HEK293 (cell line): Measurements from ENCODE around the gene VPS51.
A peak's percentile ranks its signal among the peaks of the same experiment; 100 is the strongest.

Experiments
- GLI4 ChIP-seq: fragments of 450-650 bp; formaldehyde crosslinking; IDR thresholded peaks from 2 replicates; pipeline ENCODE4 v1.5.1; 2016; ENCODE audit warnings: missing biosample characterization, missing genetic modification characterization
- KLF8 ChIP-seq: fragments of 450-650 bp; formaldehyde crosslinking; IDR thresholded peaks from 2 replicates; pipeline ENCODE4 v1.5.1; 2016; ENCODE audit warnings: missing biosample characterization, missing genetic modification characterization
- KLF9 ChIP-seq: fragments of 450-650 bp; formaldehyde crosslinking; IDR thresholded peaks from 2 replicates; pipeline ENCODE4 v1.5.1; 2016; ENCODE audit warnings: missing biosample characterization, missing genetic modification characterization, low read depth
- OSR2 ChIP-seq: fragments of 450-650 bp; formaldehyde crosslinking; IDR thresholded peaks from 2 replicates; pipeline ENCODE4 v1.5.1; 2016; ENCODE audit warnings: missing biosample characterization, missing genetic modification characterization
- WT1 ChIP-seq: fragments of 450-650 bp; formaldehyde crosslinking; IDR thresholded peaks from 2 replicates; pipeline ENCODE4 v1.5.1; 2016; ENCODE audit warnings: missing biosample characterization, missing genetic modification characterization
- ZBTB48 ChIP-seq: fragments of 450-650 bp; formaldehyde crosslinking; IDR thresholded peaks from 2 replicates; pipeline ENCODE4 v1.5.1; 2016; ENCODE audit warnings: missing biosample characterization, missing genetic modification characterization
- ZBTB8A ChIP-seq: fragments of 450-650 bp; formaldehyde crosslinking; IDR thresholded peaks from 2 replicates; pipeline ENCODE4 v1.5.1; 2016; ENCODE audit warnings: missing biosample characterization, missing genetic modification characterization
- ZNF2 ChIP-seq: fragments of 450-650 bp; formaldehyde crosslinking; IDR thresholded peaks from 2 replicates; pipeline ENCODE4 v1.5.1; 2016; ENCODE audit warnings: missing biosample characterization, missing genetic modification characterization
- ZNF211 ChIP-seq: fragments of 450-650 bp; formaldehyde crosslinking; IDR thresholded peaks from 2 replicates; pipeline ENCODE4 v1.5.1; 2016; ENCODE audit warnings: low read depth, missing biosample characterization, missing genetic modification characterization
- ZNF223 ChIP-seq: fragments of 450-650 bp; formaldehyde crosslinking; IDR thresholded peaks from 2 replicates; pipeline ENCODE4 v1.5.1; 2016; ENCODE audit warnings: missing biosample characterization, missing genetic modification characterization
- ZNF335 ChIP-seq: fragments of 450-650 bp; formaldehyde crosslinking; conservative IDR thresholded peaks from 2 replicates; pipeline ENCODE4 v1.5.1; 2016; ENCODE audit warnings: missing biosample characterization, missing genetic modification characterization
- ZNF501 ChIP-seq: fragments of 450-650 bp; formaldehyde crosslinking; IDR thresholded peaks from 2 replicates; pipeline ENCODE4 v1.5.1; 2016; ENCODE audit warnings: missing biosample characterization, missing genetic modification characterization
- ZNF544 ChIP-seq: fragments of 450-650 bp; formaldehyde crosslinking; IDR thresholded peaks from 2 replicates; pipeline ENCODE4 v1.5.0; 2017; ENCODE audit warnings: missing biosample characterization, missing genetic modification characterization
- ZNF548 ChIP-seq: fragments of 450-650 bp; formaldehyde crosslinking; IDR thresholded peaks from 2 replicates; pipeline ENCODE4 v1.5.1; 2016; ENCODE audit warnings: missing biosample characterization, missing genetic modification characterization
- ZNF596 ChIP-seq: fragments of 450-650 bp; IDR thresholded peaks from 2 replicates; pipeline ENCODE4 v1.5.0; 2018; ENCODE audit warnings: missing biosample characterization, mild to moderate bottlenecking, missing genetic modification characterization, moderate library complexity
- ZNF629 ChIP-seq: fragments of 450-650 bp; formaldehyde crosslinking; IDR thresholded peaks from 2 replicates; pipeline ENCODE4 v1.5.1; 2017; ENCODE audit warnings: missing biosample characterization, missing genetic modification characterization
- ZXDB ChIP-seq: fragments of 450-650 bp; formaldehyde crosslinking; IDR thresholded peaks from 2 replicates; pipeline ENCODE4 v1.5.1; 2016; ENCODE audit warnings: missing biosample characterization, missing genetic modification characterization
- TF ChIP-seq, protein P1 (sequence below): sonication (generic); formaldehyde crosslinking; IDR thresholded peaks from 2 replicates; pipeline ENCODE4 v1.8.1; 2022; ENCODE audit warnings: mild to moderate bottlenecking, moderate library complexity, missing genetic modification reagents
- TF ChIP-seq, protein P2 (sequence below): fragments of 450-650 bp; formaldehyde crosslinking; IDR thresholded peaks from 2 replicates; pipeline ENCODE4 v1.5.1; 2016; ENCODE audit warnings: missing biosample characterization, missing genetic modification characterization
- TF ChIP-seq, protein P3 (sequence below): fragments of 450-650 bp; formaldehyde crosslinking; conservative IDR thresholded peaks from 2 replicates; pipeline ENCODE4 v1.5.1; 2016; ENCODE audit warnings: low read depth, missing biosample characterization, missing genetic modification characterization
- TF ChIP-seq, protein P4 (sequence below): fragments of 450-650 bp; formaldehyde crosslinking; IDR thresholded peaks from 2 replicates; pipeline ENCODE4 v1.5.1; 2016; ENCODE audit warnings: missing biosample characterization, missing genetic modification characterization
- TF ChIP-seq, protein P5 (sequence below): fragments of 450-650 bp; IDR thresholded peaks from 2 replicates; pipeline ENCODE4 v1.5.1; 2018; ENCODE audit warnings: missing biosample characterization, mild to moderate bottlenecking, missing genetic modification characterization
- TF ChIP-seq, protein P6 (sequence below): fragments of 450-650 bp; formaldehyde crosslinking; IDR thresholded peaks from 2 replicates; pipeline ENCODE4 v1.5.1; 2016; ENCODE audit warnings: missing biosample characterization, missing genetic modification characterization
- TF ChIP-seq, protein P7 (sequence below): fragments of 450-650 bp; formaldehyde crosslinking; IDR thresholded peaks from 2 replicates; pipeline ENCODE4 v1.5.1; 2016; ENCODE audit warnings: missing biosample characterization, missing genetic modification characterization
- TF ChIP-seq, protein P8 (sequence below): fragments of 450-650 bp; formaldehyde crosslinking; optimal IDR thresholded peaks from 2 replicates; pipeline ENCODE3; 2016; ENCODE audit warnings: missing biosample characterization, mild to moderate bottlenecking, missing genetic modification characterization
- TF ChIP-seq, protein P9 (sequence below): fragments of 450-650 bp; formaldehyde crosslinking; IDR thresholded peaks from 2 replicates; pipeline ENCODE4 v1.5.1; 2016; ENCODE audit warnings: missing biosample characterization, missing genetic modification characterization

The VPS51 gene

DNA sequence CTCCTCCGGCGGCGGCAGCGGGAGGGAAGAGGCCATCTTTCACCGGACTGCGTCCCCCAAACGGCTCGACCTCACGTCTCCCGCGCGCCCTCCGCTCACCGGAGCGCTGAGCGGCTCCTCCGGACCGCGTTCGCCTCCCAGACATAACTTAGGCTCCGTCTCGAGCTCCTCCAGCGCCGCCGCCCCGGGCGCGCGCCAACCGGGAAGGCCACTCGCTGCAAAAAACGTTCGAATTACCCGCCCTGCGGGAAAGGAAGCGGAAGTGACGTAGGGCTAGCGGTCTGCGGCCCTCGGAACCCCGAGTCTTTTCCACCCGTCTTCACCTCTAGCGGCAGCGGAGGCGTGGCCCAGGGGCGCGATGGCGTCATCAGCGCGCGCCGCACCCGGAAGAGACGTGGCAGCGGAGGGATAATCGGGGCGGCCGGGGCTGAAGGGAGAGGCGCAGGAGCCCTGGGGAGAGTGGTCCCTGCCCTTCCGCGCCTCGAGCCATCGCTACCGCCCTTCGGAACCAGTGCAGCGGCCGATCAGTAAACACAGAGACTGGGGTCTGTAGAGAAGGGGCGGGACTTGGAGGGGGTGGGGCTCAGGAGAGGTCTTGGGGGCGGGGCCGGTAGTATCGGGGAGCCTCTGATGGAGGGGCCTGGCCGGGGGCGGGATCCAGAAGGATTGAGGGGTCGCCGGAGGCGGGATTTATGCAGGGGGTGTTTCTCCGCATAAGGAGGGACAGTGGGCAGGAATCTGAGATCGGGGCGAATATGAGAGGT, 12.0 kb upstream of the VPS51 start, which contains the start of the genes CDCA5 and ZFPL1 (continued):
- TF ChIP-seq, protein P1, sequence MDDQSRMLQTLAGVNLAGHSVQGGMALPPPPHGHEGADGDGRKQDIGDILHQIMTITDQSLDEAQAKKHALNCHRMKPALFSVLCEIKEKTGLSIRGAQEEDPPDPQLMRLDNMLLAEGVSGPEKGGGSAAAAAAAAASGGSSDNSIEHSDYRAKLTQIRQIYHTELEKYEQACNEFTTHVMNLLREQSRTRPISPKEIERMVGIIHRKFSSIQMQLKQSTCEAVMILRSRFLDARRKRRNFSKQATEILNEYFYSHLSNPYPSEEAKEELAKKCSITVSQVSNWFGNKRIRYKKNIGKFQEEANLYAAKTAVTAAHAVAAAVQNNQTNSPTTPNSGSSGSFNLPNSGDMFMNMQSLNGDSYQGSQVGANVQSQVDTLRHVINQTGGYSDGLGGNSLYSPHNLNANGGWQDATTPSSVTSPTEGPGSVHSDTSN (CRISPR knock-in tag), result peak; percentile 65; the same call in 1 of the 2 replicates
- no peak for TF ChIP-seq ZNF596 (tag by site-specific recombination)
- TF ChIP-seq ZNF223 (tag by site-specific recombination), result no peak
- peak; percentile 94 for TF ChIP-seq KLF8
- TF ChIP-seq, protein P2, sequence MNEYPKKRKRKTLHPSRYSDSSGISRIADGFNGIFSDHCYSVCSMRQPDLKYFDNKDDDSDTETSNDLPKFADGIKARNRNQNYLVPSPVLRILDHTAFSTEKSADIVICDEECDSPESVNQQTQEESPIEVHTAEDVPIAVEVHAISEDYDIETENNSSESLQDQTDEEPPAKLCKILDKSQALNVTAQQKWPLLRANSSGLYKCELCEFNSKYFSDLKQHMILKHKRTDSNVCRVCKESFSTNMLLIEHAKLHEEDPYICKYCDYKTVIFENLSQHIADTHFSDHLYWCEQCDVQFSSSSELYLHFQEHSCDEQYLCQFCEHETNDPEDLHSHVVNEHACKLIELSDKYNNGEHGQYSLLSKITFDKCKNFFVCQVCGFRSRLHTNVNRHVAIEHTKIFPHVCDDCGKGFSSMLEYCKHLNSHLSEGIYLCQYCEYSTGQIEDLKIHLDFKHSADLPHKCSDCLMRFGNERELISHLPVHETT (tag by site-specific recombination), result peak; percentile 65
- TF ChIP-seq ZBTB48 (tag by site-specific recombination), result peak; percentile 88
- TF ChIP-seq, protein P3, sequence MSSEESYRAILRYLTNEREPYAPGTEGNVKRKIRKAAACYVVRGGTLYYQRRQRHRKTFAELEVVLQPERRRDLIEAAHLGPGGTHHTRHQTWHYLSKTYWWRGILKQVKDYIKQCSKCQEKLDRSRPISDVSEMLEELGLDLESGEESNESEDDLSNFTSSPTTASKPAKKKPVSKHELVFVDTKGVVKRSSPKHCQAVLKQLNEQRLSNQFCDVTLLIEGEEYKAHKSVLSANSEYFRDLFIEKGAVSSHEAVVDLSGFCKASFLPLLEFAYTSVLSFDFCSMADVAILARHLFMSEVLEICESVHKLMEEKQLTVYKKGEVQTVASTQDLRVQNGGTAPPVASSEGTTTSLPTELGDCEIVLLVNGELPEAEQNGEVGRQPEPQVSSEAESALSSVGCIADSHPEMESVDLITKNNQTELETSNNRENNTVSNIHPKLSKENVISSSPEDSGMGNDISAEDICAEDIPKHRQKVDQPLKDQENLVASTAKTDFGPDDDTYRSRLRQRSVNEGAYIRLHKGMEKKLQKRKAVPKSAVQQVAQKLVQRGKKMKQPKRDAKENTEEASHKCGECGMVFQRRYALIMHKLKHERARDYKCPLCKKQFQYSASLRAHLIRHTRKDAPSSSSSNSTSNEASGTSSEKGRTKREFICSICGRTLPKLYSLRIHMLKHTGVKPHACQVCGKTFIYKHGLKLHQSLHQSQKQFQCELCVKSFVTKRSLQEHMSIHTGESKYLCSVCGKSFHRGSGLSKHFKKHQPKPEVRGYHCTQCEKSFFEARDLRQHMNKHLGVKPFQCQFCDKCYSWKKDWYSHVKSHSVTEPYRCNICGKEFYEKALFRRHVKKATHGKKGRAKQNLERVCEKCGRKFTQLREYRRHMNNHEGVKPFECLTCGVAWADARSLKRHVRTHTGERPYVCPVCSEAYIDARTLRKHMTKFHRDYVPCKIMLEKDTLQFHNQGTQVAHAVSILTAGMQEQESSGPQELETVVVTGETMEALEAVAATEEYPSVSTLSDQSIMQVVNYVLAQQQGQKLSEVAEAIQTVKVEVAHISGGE (tag by site-specific recombination), result peak; percentile 95
- peak; percentile 81 for TF ChIP-seq ZNF501 (tag by site-specific recombination)
- TF ChIP-seq ZBTB8A, result peak; percentile 95
- peak; percentile 73; the same call in 1 of the 2 replicates for TF ChIP-seq ZNF2 (tag by site-specific recombination)
- TF ChIP-seq, protein P4, sequence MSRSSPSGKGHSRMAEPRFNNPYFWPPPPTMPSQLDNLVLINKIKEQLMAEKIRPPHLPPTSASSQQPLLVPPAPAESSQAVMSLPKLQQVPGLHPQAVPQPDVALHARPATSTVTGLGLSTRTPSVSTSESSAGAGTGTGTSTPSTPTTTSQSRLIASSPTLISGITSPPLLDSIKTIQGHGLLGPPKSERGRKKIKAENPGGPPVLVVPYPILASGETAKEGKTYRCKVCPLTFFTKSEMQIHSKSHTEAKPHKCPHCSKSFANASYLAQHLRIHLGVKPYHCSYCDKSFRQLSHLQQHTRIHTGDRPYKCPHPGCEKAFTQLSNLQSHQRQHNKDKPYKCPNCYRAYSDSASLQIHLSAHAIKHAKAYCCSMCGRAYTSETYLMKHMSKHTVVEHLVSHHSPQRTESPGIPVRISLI (tag by site-specific recombination), result peak; percentile 91
- no peak for TF ChIP-seq ZNF548 (tag by site-specific recombination)
- no peak; the same call in 1 of the 2 replicates for TF ChIP-seq WT1 (tag by site-specific recombination)
- TF ChIP-seq ZNF335, result peak; percentile 65
- peak; percentile 99 for TF ChIP-seq ZXDB
- no peak for TF ChIP-seq GLI4 (tag by site-specific recombination)
- TF ChIP-seq, protein P5, sequence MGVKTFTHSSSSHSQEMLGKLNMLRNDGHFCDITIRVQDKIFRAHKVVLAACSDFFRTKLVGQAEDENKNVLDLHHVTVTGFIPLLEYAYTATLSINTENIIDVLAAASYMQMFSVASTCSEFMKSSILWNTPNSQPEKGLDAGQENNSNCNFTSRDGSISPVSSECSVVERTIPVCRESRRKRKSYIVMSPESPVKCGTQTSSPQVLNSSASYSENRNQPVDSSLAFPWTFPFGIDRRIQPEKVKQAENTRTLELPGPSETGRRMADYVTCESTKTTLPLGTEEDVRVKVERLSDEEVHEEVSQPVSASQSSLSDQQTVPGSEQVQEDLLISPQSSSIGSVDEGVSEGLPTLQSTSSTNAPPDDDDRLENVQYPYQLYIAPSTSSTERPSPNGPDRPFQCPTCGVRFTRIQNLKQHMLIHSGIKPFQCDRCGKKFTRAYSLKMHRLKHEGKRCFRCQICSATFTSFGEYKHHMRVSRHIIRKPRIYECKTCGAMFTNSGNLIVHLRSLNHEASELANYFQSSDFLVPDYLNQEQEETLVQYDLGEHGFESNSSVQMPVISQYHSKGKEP (tag by site-specific recombination), result no peak
- TF ChIP-seq, protein P6, sequence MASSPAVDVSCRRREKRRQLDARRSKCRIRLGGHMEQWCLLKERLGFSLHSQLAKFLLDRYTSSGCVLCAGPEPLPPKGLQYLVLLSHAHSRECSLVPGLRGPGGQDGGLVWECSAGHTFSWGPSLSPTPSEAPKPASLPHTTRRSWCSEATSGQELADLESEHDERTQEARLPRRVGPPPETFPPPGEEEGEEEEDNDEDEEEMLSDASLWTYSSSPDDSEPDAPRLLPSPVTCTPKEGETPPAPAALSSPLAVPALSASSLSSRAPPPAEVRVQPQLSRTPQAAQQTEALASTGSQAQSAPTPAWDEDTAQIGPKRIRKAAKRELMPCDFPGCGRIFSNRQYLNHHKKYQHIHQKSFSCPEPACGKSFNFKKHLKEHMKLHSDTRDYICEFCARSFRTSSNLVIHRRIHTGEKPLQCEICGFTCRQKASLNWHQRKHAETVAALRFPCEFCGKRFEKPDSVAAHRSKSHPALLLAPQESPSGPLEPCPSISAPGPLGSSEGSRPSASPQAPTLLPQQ (tag by site-specific recombination), result peak; percentile 65; the same call in 1 of the 2 replicates
- no peak for TF ChIP-seq ZNF211 (tag by site-specific recombination)
- TF ChIP-seq, protein P7, sequence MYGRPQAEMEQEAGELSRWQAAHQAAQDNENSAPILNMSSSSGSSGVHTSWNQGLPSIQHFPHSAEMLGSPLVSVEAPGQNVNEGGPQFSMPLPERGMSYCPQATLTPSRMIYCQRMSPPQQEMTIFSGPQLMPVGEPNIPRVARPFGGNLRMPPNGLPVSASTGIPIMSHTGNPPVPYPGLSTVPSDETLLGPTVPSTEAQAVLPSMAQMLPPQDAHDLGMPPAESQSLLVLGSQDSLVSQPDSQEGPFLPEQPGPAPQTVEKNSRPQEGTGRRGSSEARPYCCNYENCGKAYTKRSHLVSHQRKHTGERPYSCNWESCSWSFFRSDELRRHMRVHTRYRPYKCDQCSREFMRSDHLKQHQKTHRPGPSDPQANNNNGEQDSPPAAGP (tag by site-specific recombination), result peak; percentile 73
- TF ChIP-seq ZNF629 (tag by site-specific recombination), result peak; percentile 95
- TF ChIP-seq, protein P8, sequence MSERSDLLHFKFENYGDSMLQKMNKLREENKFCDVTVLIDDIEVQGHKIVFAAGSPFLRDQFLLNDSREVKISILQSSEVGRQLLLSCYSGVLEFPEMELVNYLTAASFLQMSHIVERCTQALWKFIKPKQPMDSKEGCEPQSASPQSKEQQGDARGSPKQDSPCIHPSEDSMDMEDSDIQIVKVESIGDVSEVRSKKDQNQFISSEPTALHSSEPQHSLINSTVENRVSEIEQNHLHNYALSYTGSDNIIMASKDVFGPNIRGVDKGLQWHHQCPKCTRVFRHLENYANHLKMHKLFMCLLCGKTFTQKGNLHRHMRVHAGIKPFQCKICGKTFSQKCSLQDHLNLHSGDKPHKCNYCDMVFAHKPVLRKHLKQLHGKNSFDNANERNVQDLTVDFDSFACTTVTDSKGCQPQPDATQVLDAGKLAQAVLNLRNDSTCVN (tag by site-specific recombination), result peak; percentile 72
- TF ChIP-seq KLF9, result peak; percentile 95
- no peak for TF ChIP-seq OSR2 (tag by site-specific recombination)
- TF ChIP-seq, protein P9, sequence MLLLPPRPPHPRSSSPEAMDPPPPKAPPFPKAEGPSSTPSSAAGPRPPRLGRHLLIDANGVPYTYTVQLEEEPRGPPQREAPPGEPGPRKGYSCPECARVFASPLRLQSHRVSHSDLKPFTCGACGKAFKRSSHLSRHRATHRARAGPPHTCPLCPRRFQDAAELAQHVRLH (tag by site-specific recombination), result peak; percentile 29; the same call in 1 of the 2 replicates
- TF ChIP-seq ZNF544 (tag by site-specific recombination), result no peak
